ENCODE data around the gene NDFIP2. TPM values are rescaled to one million over a fixed set of nuclear protein-coding genes. Genes with fewer than 3 reads are reported as not detected.

NDFIP2 gene, protein sequence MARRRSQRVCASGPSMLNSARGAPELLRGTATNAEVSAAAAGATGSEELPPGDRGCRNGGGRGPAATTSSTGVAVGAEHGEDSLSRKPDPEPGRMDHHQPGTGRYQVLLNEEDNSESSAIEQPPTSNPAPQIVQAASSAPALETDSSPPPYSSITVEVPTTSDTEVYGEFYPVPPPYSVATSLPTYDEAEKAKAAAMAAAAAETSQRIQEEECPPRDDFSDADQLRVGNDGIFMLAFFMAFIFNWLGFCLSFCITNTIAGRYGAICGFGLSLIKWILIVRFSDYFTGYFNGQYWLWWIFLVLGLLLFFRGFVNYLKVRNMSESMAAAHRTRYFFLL
- total RNA-seq (2022; extraction: Qiagen RNA extraction; ENCODE audit: low read depth): 19.7 to 26.3 TPM (median 21.4 TPM) in 5 replicates

DNA sequence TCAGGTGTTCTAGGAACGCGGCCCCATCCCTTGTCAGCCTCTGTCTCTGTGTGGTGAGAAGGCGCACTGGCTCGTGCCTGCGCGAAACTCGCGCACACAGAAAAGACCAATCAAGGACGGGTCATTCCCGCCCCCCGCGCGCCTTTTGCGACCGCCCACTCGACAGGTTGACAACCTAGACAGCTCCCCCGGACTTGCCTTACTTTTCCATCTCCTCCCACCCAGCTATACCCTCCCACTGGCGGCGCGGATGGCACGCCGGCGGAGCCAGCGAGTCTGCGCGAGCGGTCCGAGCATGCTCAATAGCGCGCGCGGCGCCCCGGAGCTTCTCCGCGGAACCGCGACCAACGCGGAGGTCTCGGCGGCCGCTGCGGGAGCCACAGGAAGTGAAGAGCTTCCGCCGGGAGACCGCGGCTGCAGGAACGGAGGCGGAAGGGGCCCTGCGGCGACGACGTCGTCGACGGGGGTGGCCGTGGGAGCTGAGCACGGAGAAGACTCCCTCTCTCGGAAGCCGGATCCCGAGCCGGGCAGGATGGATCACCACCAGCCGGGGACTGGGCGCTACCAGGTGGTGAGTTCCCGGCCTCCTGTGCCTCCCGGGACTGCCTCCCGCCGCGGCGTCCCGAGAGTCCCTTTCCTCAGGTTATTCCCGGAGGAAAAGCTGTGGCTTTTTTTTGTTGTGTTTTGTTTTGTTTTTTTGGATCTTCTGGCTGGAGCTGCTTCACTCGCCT lies at the start of gene NDFIP2:
Gene NDFIP2 (plus strand): TSS at position 202 of the 731 bp plus-strand sequence. CDS start 49 bp downstream, at position 251.

Other genes with a start within 250 kb of the NDFIP2 start
- gene RBM26, start 74.9 kb upstream of the NDFIP2 start, total RNA-seq (2022; extraction: Qiagen RNA extraction; ENCODE audit: low read depth): 21.5 to 28.3 TPM (median 26.8 TPM) in 5 replicates